Osteoblast (primary cell): ENCODE measurements around the gene SLC4A3. TPM values are rescaled to one million over a fixed set of nuclear protein-coding genes. Genes with fewer than 3 reads are reported as not detected.
"Not testable (repeated sequence)": the region's sequence is repeated elsewhere in the genome, so short reads cannot be mapped to it uniquely, and the experiment has no call there.

Source experiments
- DNase-seq: peaks from one replicate; pipeline ENCODE4 v3.0.0; 2011; ENCODE audit warnings: low spot score, mixed read lengths; ENCODE audit not compliant: insufficient read length; ENCODE audit errors: missing footprints
- H2AFZ ChIP-seq: 2 replicates; pipeline ENCODE4 v1.6.0; 2011; ENCODE audit warnings: mild to moderate bottlenecking, low read length
- H3K27ac ChIP-seq: 2 replicates; pipeline ENCODE4 v1.5.1; 2011; ENCODE audit warnings: mild to moderate bottlenecking, low read depth, low read length, moderate library complexity
- H3K27me3 ChIP-seq: 2 replicates; pipeline ENCODE4 v1.6.0; 2012; ENCODE audit warnings: mild to moderate bottlenecking, control low read depth, inconsistent platforms, low read length, moderate library complexity; ENCODE audit not compliant: insufficient read depth
- H3K36me3 ChIP-seq: 2 replicates; pipeline ENCODE4 v1.5.1; 2011; ENCODE audit warnings: mild to moderate bottlenecking, low read length, control low read depth, moderate library complexity; ENCODE audit not compliant: insufficient read depth
- H3K4me1 ChIP-seq: 2 replicates; pipeline ENCODE4 v1.5.1; 2011; ENCODE audit warnings: mild to moderate bottlenecking, low read length, control low read depth, moderate library complexity; ENCODE audit not compliant: insufficient read depth
- H3K4me2 ChIP-seq: 2 replicates; pipeline ENCODE4 v1.6.0; 2011; ENCODE audit warnings: mild to moderate bottlenecking, low read length; ENCODE audit not compliant: insufficient read depth
- H3K4me3 ChIP-seq: fragments of 200-600 bp; sonication (generic); 3 replicates; pipeline ENCODE4 v1.5.1; 2012; ENCODE audit warnings: mild to moderate bottlenecking, low read length, inconsistent platforms; ENCODE audit not compliant: insufficient read depth
- H3K79me2 ChIP-seq: 2 replicates; pipeline ENCODE4 v1.6.0; 2012; ENCODE audit warnings: mild to moderate bottlenecking, low read length, control low read depth, inconsistent platforms; ENCODE audit not compliant: insufficient read depth
- H3K9me3 ChIP-seq: 2 replicates; pipeline ENCODE4 v1.5.1; 2011; ENCODE audit warnings: low read depth, low read length, control low read depth
- H4K20me1 ChIP-seq: 2 replicates; pipeline ENCODE4 v1.6.0; 2012; ENCODE audit warnings: mild to moderate bottlenecking, low read length, control low read depth; ENCODE audit not compliant: insufficient read depth
- CTCF ChIP-seq: IDR thresholded peaks from 2 replicates; pipeline ENCODE4 v1.5.1; 2011; ENCODE audit warnings: mild to moderate bottlenecking, low read depth, low read length, moderate library complexity; ENCODE audit errors: extremely low read depth
- total RNA-seq: library from RNA; depleted of rRNA; stranded (reverse); fragments of >200 nt; gene quantifications from 2 replicates; pipeline ENCODE4 v1.2.3, GENCODE V29; 2012

Gene SLC4A3
- total RNA-seq, 1 donor: 2.5 TPM

- no peak overlapping the region for H3K4me3 ChIP-seq
- no peaks in the 10 kb centered on the region for H3K79me2 ChIP-seq
- no peak overlapping the region for H3K4me2 ChIP-seq
- H3K9me3 ChIP-seq: no peaks in the 10 kb centered on the region
- peaks cover 14% of the 10 kb centered on the region for H3K27me3 ChIP-seq
- H2AFZ ChIP-seq: no peak overlapping the region
- TF ChIP-seq CTCF: no peak
- DNase-seq: no peak
- H3K4me1 ChIP-seq: peaks cover 13% of the 10 kb centered on the region
- H3K36me3 ChIP-seq: no peaks in the 10 kb centered on the region
- H4K20me1 ChIP-seq: no peaks in the 10 kb centered on the region
- no peak overlapping the region for H3K27ac ChIP-seq
Measured at GRCh38 chr2:219679041-219679440, 51.6 kb downstream of the SLC4A3 start.

GRCh38 chr2:219679571-219679970 lies 52.1 kb downstream of the SLC4A3 start:
- Histone ChIP-seq H3K9me3 (no peaks in the 10 kb centered on the region), H3K4me1 (peaks cover 13% of the 10 kb centered on the region), H3K4me2 (no peak overlapping the region), H3K36me3 (no peaks in the 10 kb centered on the region), H4K20me1 (no peaks in the 10 kb centered on the region), H3K27me3 (peaks cover 11% of the 10 kb centered on the region), H2AFZ (no peak overlapping the region), H3K4me3 (no peak overlapping the region), H3K79me2 (no peaks in the 10 kb centered on the region), H3K27ac (no peak overlapping the region)
- no peak for DNase-seq
- TF ChIP-seq CTCF: no peak

- DNase-seq: no peak
- H3K36me3 ChIP-seq: no peaks in the 10 kb centered on the region
- peak overlapping the region; percentile 50 for H3K27ac ChIP-seq
- H2AFZ ChIP-seq: peak overlapping the region; percentile 71
- TF ChIP-seq CTCF: no peak
- H3K27me3 ChIP-seq: no peaks in the 10 kb centered on the region
- H3K4me3 ChIP-seq: no peak overlapping the region
- peaks cover 21% of the 10 kb centered on the region for H3K4me1 ChIP-seq
- no peaks in the 10 kb centered on the region for H3K9me3 ChIP-seq
- H3K4me2 ChIP-seq: no peak overlapping the region
- no peaks in the 10 kb centered on the region for H3K79me2 ChIP-seq
- no peaks in the 10 kb centered on the region for H4K20me1 ChIP-seq
Measured at GRCh38 chr2:219680958-219681693, 53.7 kb downstream of the SLC4A3 start.

- H3K4me2 ChIP-seq: peak overlapping the region; percentile 4
Measured at GRCh38 chr2:219681694-219682300, 54.4 kb downstream of the SLC4A3 start.

GRCh38 chr2:219683474-219683873 lies 56.0 kb downstream of the SLC4A3 start:
- not testable (repeated sequence) for H3K36me3 ChIP-seq, H3K27ac ChIP-seq, H3K4me2 ChIP-seq, H3K9me3 ChIP-seq, H3K79me2 ChIP-seq, H3K4me3 ChIP-seq, DNase-seq, H2AFZ ChIP-seq, H3K27me3 ChIP-seq, H4K20me1 ChIP-seq
- peaks cover 41% of the 10 kb centered on the region for H3K4me1 ChIP-seq

More at GRCh38 chr2:219681694-219682300, 54.4 kb downstream of the SLC4A3 start:
- Histone ChIP-seq H3K9me3 (no peaks in the 10 kb centered on the region), H2AFZ (peak overlapping the region; percentile 71), H3K4me3 (no peak overlapping the region), H4K20me1 (no peaks in the 10 kb centered on the region), H3K27ac (peak overlapping the region; percentile 50), H3K79me2 (no peaks in the 10 kb centered on the region), H3K36me3 (no peaks in the 10 kb centered on the region), H3K27me3 (no peaks in the 10 kb centered on the region), H3K4me1 (peaks cover 27% of the 10 kb centered on the region)
- no peak for TF ChIP-seq CTCF
- peak; percentile 55 for DNase-seq
